Hepatocyte (in vitro differentiated cells): Measurements from ENCODE around the gene RIMBP2. TPM values are rescaled to one million over a fixed set of nuclear protein-coding genes. Genes with fewer than 3 reads are reported as not detected.

Experiments
- DNase-seq: peaks from one replicate; pipeline ENCODE4 v3.0.0-alpha.2; 2016; ENCODE audit warnings: low spot score
- H2AFZ ChIP-seq: fragments of 200-600 bp; sonication (generic); 2 replicates; pipeline ENCODE4 v1.6.0; 2016; ENCODE audit warnings: antibody characterized with exemption, mild to moderate bottlenecking
- H3K27ac ChIP-seq: fragments of 200-600 bp; sonication (generic); 2 replicates; pipeline ENCODE4 v1.5.1; 2016; ENCODE audit warnings: mild to moderate bottlenecking
- H3K27me3 ChIP-seq: fragments of 200-600 bp; sonication (generic); 2 replicates; pipeline ENCODE4 v1.6.1; 2016
- H3K36me3 ChIP-seq: fragments of 200-600 bp; sonication (generic); replicated peaks from 2 replicates; pipeline ENCODE4 v1.5.1; 2016; ENCODE audit warnings: low read depth; ENCODE audit not compliant: insufficient read depth
- H3K4me1 ChIP-seq: fragments of 200-600 bp; sonication (generic); 2 replicates; pipeline ENCODE4 v1.5.1; 2016; ENCODE audit warnings: mild to moderate bottlenecking, moderate library complexity; ENCODE audit not compliant: insufficient read depth
- H3K4me2 ChIP-seq: fragments of 200-600 bp; sonication (generic); 2 replicates; pipeline ENCODE4 v1.6.0; 2016
- H3K4me3 ChIP-seq: fragments of 200-600 bp; sonication (generic); 2 replicates; pipeline ENCODE4 v1.5.1; 2016; ENCODE audit warnings: mild to moderate bottlenecking
- H3K79me2 ChIP-seq: fragments of 200-600 bp; sonication (generic); 2 replicates; pipeline ENCODE4 v1.6.0; 2017; ENCODE audit warnings: mild to moderate bottlenecking
- H3K9me2 ChIP-seq: fragments of 200-600 bp; sonication (generic); replicated peaks from 2 replicates; pipeline ENCODE4 v1.6.0; 2017; ENCODE audit warnings: mild to moderate bottlenecking; ENCODE audit not compliant: insufficient read depth
- H3K9me3 ChIP-seq: fragments of 200-600 bp; sonication (generic); 2 replicates; pipeline ENCODE4 v1.5.1; 2016; ENCODE audit warnings: low read depth, mild to moderate bottlenecking
- H4K20me1 ChIP-seq: fragments of 200-600 bp; sonication (generic); 2 replicates; pipeline ENCODE4 v1.6.0; 2016; ENCODE audit warnings: mild to moderate bottlenecking; ENCODE audit not compliant: insufficient read depth, poor library complexity, severe bottlenecking
- EZH2 ChIP-seq: fragments of 200-600 bp; sonication (generic); IDR thresholded peaks from 2 replicates; pipeline ENCODE4 v1.6.1; 2016; ENCODE audit warnings: antibody characterized with exemption, mild to moderate bottlenecking, borderline replicate concordance
- EZH2phosphoT487 ChIP-seq: fragments of 200-600 bp; sonication (generic); IDR thresholded peaks from one replicate; pipeline ENCODE4 v1.6.1; 2018; ENCODE audit warnings: antibody characterized with exemption, mild to moderate bottlenecking, low read depth, moderate library complexity; ENCODE audit not compliant: unreplicated experiment, severe bottlenecking
- WGBS: methylation state at CpG from one replicate; pipeline ENCODE4 v1.1.6; 2016; ENCODE audit warnings: low lambda C conversion rate; ENCODE audit errors: missing lambda C conversion rate; 5-methylcytosine and 5-hydroxymethylcytosine counted together
- polyA plus RNA-seq: library from polyadenylated mRNA; unstranded; fragments of >200 nt; fragmentation: Nextera tagmentation; extraction: Ambion mirVana; gene quantifications from 2 replicates; pipeline ENCODE4 v1.2.1, GENCODE V29; 2016
- total RNA-seq: library from RNA; depleted of rRNA; stranded (reverse); fragments of >200 nt; gene quantifications from 2 replicates; pipeline ENCODE4 v1.2.3, GENCODE V29; 2014
- TF ChIP-seq, protein P1 (sequence below): fragments of 200-600 bp; sonication (generic); IDR thresholded peaks from 2 replicates; pipeline ENCODE4 v1.5.1; 2016; ENCODE audit warnings: antibody characterized with exemption, mild to moderate bottlenecking; ENCODE audit not compliant: poor library complexity

The RIMBP2 gene
- total and polyA plus RNA-seq, 2 experiments from 2014 or later: 2.5 to 4.4 TPM

DNA sequence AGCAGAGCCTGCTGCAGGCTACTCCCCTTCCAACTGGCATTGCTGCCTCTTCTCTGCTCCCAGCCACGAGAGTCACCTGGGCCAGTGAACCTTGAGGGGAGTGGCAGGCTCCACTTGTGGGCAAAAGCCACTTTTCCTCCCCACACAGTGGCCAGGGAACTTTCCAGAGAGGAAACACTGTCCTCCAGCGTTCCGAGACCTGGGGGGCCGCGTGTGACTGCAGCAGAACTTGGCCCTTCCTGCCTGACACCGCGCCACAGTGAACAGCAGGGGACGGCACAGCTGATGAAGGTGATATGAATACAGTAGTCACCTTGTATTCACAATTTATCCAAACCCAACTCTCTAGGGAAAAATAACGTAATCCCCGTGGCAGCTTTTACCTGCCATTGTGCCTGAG is 263.6 kb downstream of the RIMBP2 start:
- 86% methylated on average over 10 of the region's 10 CpGs for WGBS
- TF ChIP-seq EZH2phosphoT487 (no peak), EZH2 (no peak)
- TF ChIP-seq, protein P1, sequence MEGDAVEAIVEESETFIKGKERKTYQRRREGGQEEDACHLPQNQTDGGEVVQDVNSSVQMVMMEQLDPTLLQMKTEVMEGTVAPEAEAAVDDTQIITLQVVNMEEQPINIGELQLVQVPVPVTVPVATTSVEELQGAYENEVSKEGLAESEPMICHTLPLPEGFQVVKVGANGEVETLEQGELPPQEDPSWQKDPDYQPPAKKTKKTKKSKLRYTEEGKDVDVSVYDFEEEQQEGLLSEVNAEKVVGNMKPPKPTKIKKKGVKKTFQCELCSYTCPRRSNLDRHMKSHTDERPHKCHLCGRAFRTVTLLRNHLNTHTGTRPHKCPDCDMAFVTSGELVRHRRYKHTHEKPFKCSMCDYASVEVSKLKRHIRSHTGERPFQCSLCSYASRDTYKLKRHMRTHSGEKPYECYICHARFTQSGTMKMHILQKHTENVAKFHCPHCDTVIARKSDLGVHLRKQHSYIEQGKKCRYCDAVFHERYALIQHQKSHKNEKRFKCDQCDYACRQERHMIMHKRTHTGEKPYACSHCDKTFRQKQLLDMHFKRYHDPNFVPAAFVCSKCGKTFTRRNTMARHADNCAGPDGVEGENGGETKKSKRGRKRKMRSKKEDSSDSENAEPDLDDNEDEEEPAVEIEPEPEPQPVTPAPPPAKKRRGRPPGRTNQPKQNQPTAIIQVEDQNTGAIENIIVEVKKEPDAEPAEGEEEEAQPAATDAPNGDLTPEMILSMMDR: no peak
- Histone ChIP-seq H3K79me2 (no peaks in the 10 kb centered on the region), H2AFZ (no peak overlapping the region), H3K4me3 (no peak overlapping the region), H3K27ac (no peak overlapping the region), H4K20me1 (no peaks in the 10 kb centered on the region), H3K4me2 (no peak overlapping the region), H3K36me3 (no peaks in the 10 kb centered on the region), H3K4me1 (no peaks in the 10 kb centered on the region), H3K9me2 (no peaks in the 10 kb centered on the region), H3K27me3 (no peaks in the 10 kb centered on the region), H3K9me3 (no peaks in the 10 kb centered on the region)
- DNase-seq: no peak

DNA sequence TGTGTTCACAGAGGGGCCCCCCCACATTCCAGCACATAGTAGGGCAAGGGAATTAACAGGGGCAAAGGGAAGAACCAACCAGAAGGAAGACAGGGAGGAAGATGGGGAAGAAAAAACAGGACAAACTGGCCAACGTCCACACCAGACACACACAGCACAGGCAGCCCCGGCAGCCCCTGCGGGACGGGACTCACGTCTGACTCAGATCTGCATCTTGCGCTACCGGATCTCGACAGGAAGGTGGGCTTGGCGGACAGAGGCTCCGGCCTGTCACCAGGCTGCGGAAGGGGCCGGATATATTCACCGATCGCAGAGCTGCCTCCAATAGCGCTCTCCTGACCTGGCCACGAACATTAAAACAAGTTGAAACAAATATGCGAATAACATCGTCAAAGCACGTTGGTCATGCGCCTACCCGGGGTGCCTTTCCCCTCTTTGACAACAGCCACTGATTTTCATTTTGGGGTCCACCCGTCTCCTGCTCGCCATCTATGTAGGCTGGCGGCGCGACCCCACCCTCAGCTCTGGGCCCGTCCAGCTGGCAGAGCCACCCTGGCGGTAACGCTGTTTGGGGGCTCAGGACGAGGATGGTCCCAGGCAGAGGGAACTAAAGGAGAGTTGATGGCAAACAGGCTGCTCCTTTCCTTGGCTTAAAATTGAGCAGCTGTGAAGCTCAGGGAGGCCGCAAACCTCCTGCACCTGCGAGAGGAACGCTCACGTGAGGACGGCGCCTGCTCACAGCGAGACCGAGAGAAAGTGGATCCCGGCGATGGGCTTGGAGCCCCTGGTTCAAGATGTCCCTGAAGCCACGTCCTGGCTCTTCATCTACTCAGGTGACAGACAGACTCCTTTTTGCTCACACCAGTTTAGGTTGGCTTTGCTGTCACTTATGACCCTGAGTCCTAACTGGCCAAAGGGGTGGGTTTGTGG is 264.8 kb downstream of the RIMBP2 start:
- Histone ChIP-seq H3K9me3 (no peaks in the 10 kb centered on the region), H2AFZ (no peak overlapping the region), H3K9me2 (no peaks in the 10 kb centered on the region), H3K27me3 (no peaks in the 10 kb centered on the region), H3K36me3 (no peaks in the 10 kb centered on the region), H4K20me1 (no peaks in the 10 kb centered on the region), H3K79me2 (no peaks in the 10 kb centered on the region), H3K4me3 (no peak overlapping the region), H3K4me2 (no peak overlapping the region), H3K27ac (no peak overlapping the region), H3K4me1 (no peaks in the 10 kb centered on the region)
- no peak for TF ChIP-seq EZH2
- TF ChIP-seq EZH2phosphoT487: no peak
- TF ChIP-seq, protein P1: no peak
- no peak for DNase-seq
- WGBS: 93% methylated on average over 37 of the region's 41 CpGs

DNA sequence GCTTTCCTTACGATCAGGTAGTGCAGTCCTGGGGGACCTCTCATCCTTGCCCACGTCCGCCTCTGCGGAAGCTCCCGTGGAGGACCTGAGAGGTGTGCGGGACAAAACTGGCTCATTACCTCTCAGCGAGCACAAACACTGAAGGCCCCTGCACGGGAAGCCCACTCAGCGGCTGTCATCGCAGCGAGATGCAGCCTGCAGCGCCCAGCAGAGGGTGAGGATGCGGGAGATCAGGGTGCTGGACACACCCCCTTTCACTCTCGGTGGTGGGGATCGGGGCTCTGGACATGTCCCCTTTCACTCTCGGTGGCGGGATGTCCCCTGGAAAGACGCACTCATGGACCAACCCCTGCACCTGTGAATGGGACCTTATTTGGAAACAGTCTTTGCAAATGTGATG is 266.8 kb downstream of the RIMBP2 start:
- no peak for DNase-seq
- WGBS: 93% methylated on average over 18 of the region's 18 CpGs

More for the DNA sequence above, 266.8 kb downstream of the RIMBP2 start:
- Histone ChIP-seq H3K4me1 (no peaks in the 10 kb centered on the region), H3K27ac (no peak overlapping the region), H3K4me2 (no peak overlapping the region), H3K36me3 (no peaks in the 10 kb centered on the region), H3K27me3 (no peaks in the 10 kb centered on the region), H3K79me2 (no peaks in the 10 kb centered on the region), H3K9me3 (no peaks in the 10 kb centered on the region), H3K9me2 (no peaks in the 10 kb centered on the region), H3K4me3 (no peak overlapping the region), H4K20me1 (no peaks in the 10 kb centered on the region), H2AFZ (no peak overlapping the region)
- TF ChIP-seq EZH2phosphoT487 (no peak), EZH2 (no peak)
- TF ChIP-seq, protein P1: no peak
